Rectal smooth muscle tissue (tissue), 1 donor: ENCODE measurements around the gene SYT9.

Source experiments
- H3K27ac ChIP-seq: one replicate; pipeline ENCODE4 v1.7.0; 2013; ENCODE audit warnings: low read depth, low read length, inconsistent platforms
- H3K27me3 ChIP-seq: one replicate; pipeline ENCODE4 v1.7.0; 2013; ENCODE audit warnings: low read length; ENCODE audit not compliant: control insufficient read depth, insufficient read depth
- H3K36me3 ChIP-seq: one replicate; pipeline ENCODE4 v1.7.0; 2013; ENCODE audit warnings: low read length; ENCODE audit not compliant: control insufficient read depth, insufficient read depth
- H3K4me1 ChIP-seq: one replicate; pipeline ENCODE4 v1.7.0; 2013; ENCODE audit warnings: low read length; ENCODE audit not compliant: control insufficient read depth, insufficient read depth
- H3K4me3 ChIP-seq: one replicate; pipeline ENCODE4 v1.7.0; 2013; ENCODE audit warnings: low read length
- H3K9ac ChIP-seq: one replicate; pipeline ENCODE4 v1.7.0; 2013; ENCODE audit warnings: low read length

SYT9 gene, protein sequence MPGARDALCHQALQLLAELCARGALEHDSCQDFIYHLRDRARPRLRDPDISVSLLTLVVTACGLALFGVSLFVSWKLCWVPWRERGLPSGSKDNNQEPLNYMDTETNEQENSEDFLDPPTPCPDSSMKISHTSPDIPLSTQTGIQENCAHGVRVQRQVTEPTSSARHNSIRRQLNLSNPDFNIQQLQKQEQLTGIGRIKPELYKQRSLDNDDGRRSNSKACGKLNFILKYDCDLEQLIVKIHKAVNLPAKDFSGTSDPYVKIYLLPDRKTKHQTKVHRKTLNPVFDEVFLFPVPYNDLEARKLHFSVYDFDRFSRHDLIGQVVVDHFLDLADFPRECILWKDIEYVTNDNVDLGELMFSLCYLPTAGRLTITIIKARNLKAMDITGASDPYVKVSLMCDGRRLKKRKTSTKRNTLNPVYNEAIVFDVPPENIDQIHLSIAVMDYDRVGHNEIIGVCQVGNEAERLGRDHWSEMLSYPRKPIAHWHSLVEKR

DNA sequence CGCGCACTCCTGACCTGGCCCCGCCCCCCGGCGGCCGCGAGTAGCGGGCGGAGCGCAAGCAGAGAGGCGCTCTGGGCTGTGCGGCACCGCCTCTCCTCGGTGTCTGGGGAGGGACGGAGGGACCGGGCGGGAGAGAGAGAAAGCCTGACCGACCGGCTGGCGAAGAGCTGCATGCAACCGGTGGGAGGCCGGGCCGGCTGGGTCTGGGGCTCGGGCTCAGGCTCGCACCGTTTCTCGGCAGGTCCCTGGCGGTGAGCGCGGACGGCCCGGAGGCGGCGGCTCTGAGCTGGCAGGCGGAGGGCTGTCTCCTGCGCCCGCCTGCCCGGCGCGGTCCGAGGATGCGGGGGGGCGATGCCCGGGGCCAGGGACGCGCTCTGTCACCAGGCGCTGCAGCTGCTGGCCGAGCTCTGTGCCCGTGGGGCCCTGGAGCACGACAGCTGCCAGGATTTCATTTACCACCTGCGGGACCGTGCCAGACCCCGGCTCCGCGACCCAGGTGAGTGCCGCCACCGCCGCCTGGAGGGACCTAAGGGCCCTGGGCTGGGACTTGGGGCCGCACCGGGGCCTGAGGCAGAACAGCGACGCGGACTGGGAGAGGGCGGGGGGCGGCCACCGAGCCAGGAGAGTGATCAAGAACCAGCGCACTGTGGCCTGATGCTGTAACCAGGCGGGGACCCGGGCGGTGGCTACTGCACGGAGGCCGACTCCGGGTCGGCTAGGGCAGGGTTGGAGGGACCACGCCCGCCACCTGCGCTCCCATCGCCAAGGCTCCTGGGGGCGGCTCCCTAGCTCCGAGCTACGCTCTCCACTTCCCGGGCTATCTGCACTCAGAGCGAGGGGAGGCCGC lies at the start of gene SYT9:
SYT9 (plus strand) TSS at position 69 of the 847 bp plus-strand sequence; CDS start at position 352, 283 bp downstream.
- Histone ChIP-seq H3K27me3 (peaks cover 9% of the 10 kb centered on the region), H3K27ac (no peak within 1 kb of the TSS)

DNA sequence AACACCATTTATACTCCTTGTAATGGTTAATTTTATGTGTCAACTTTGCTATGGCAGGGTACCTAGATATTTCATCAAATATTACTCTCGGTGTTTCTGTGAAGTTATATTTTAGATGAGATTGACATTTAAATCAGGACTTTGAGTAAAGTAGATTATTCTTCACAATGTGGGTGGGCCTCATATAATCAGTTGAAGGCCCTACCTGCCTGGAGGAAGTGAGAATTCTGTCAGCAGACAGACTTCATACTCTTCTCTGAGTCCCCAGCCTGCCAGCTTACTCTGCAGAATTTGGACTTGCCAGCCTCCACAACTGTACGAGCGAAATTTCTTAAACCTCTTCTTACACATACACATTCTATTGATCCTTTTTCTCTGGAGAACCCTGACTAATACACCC lies 49.3 kb upstream of the SYT9 start:
- no peaks in the 10 kb centered on the region for H3K27me3 ChIP-seq
- no peak overlapping the region for H3K4me3 ChIP-seq
- H3K9ac ChIP-seq, result no peak overlapping the region
- no peaks in the 10 kb centered on the region for H3K4me1 ChIP-seq
- H3K36me3 ChIP-seq, result no peaks in the 10 kb centered on the region
- no peak overlapping the region for H3K27ac ChIP-seq

More for the DNA sequence above, at the start of gene SYT9:
- H3K9ac ChIP-seq, result no peak within 1 kb of the TSS
- H3K4me3 ChIP-seq, result peak within 1 kb of the TSS; percentile 61
- no peaks in the 10 kb centered on the region for H3K4me1 ChIP-seq
- H3K36me3 ChIP-seq, result no peaks in the 10 kb centered on the region

DNA sequence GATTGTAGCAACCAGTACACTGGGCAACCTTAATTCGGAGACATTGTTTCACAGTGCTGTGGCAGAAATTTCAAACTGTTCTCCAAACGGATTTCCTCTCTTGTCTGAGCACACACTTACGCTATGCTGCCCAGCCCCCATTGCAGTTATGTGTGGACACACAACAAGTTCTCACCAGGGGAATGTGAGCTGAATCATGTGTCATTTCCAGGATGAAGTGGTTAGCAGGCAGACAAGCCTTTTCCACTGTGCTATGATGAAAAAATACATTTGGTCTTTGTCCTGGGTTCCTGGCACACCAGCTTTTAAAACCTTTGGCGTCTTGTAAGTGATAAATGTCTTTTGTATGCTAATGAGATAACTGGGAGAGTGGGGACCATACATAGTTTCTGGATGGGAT lies 46.9 kb upstream of the SYT9 start:
- no peaks in the 10 kb centered on the region for H3K27me3 ChIP-seq
- H3K27ac ChIP-seq, result no peak overlapping the region
- H3K36me3 ChIP-seq, result no peaks in the 10 kb centered on the region
- no peak overlapping the region for H3K4me3 ChIP-seq
- no peaks in the 10 kb centered on the region for H3K4me1 ChIP-seq
- no peak overlapping the region for H3K9ac ChIP-seq

DNA sequence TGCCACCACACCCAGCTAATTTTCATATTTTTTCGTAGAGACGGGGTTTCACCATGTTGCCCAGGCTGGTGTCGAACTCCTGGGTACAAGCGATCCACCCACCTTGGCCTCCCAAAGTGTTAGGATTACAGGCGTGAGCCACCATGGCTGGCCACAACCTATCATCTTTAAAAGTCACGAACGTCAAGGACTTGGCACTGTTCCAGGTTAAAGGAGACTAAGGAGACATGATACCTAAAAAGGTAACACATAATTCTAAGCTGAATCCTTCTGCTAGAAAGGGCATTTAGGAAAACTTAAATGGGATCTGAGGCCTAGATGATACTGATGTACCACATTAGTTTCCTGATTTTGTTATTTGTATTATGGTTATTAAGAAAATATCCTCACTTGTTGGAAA lies 43.3 kb upstream of the SYT9 start:
- H3K27ac ChIP-seq, result no peak overlapping the region
- H3K4me1 ChIP-seq, result no peaks in the 10 kb centered on the region
- H3K27me3 ChIP-seq, result no peaks in the 10 kb centered on the region
- no peaks in the 10 kb centered on the region for H3K36me3 ChIP-seq
- H3K9ac ChIP-seq, result no peak overlapping the region
- H3K4me3 ChIP-seq, result no peak overlapping the region

DNA sequence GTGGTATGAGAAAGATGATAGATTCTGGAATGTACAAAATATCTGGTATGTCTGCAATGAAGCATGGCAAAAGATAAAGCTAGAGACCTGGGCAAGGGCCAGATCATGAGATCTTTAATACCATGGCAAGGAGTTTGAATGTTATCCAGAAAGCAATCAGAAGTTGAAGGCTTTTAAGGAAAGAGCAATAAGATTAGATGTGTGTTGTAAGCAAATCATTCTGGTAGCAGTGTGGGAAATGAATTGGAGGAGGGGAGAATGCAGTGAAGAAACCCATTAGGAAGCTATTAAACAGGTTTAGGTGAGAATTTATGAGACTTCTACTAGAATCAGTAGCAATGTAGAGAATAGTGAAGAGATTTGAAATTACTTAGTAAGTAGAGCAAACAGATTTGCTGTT lies 32.2 kb upstream of the SYT9 start:
- Histone ChIP-seq H3K27me3 (no peaks in the 10 kb centered on the region), H3K4me3 (no peak overlapping the region), H3K4me1 (no peaks in the 10 kb centered on the region), H3K27ac (no peak overlapping the region), H3K36me3 (no peaks in the 10 kb centered on the region), H3K9ac (no peak overlapping the region)

DNA sequence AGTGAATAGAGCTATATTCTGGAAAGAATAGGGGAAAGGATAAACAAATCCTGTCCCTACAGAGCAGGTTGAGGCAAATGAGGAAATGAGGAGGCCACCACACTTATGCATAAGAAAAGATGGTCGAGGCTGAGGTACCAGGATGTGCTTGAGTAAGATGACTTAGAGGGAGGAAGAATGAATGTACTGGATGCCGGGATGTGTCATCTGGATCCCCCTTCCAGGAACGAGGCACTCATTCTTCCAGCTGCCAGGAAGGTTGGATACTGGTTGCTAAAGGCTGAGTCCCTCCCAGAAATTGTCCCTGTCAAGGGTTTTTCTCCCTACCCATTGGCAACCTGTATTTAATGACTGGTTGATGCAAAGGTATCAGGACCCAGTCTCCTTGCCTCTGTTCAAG lies 31.1 kb upstream of the SYT9 start:
- Histone ChIP-seq H3K36me3 (no peaks in the 10 kb centered on the region), H3K27ac (no peak overlapping the region), H3K4me1 (no peaks in the 10 kb centered on the region), H3K9ac (no peak overlapping the region), H3K27me3 (no peaks in the 10 kb centered on the region), H3K4me3 (no peak overlapping the region)

DNA sequence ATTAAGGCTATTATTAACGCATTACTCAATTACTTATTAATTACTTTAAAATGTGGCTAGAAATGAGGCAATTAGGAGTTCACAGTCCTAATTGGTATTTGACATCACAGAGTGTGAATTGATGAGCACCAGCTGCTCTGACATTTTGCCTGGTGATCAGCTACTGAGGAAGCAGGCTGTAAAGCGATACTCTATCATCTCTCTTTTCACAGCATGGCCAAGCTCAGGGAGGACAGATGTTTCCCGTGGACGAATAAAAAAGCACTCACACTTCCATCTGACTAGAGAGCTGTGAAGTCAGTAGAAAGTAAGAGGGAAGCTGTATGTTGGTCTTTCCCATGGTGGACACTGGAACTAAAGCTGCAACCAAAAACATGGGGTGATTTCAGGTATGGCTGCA lies 29.1 kb upstream of the SYT9 start:
- Histone ChIP-seq H3K27me3 (no peaks in the 10 kb centered on the region), H3K36me3 (no peaks in the 10 kb centered on the region), H3K9ac (no peak overlapping the region), H3K27ac (no peak overlapping the region), H3K4me3 (no peak overlapping the region), H3K4me1 (no peaks in the 10 kb centered on the region)

DNA sequence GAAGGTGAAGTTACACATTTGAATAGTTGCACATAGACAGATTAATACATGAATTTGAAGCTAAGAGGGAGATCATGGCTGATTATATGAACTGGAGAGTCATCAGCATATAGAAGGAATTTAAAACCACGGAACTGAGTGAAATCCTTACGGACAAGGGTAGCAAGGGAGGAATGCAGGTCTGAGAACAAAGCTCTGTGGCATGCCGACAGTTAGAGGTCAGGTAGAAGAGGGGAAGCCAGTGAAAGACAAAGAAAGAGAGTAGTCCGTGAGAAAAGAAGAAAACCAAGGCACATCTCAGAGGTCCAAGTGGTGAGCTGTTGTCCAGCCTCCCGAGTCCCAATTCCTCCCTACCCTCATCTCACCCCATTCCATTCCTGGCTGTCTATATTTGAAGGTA lies 11.8 kb upstream of the SYT9 start:
- no peaks in the 10 kb centered on the region for H3K36me3 ChIP-seq
- no peak overlapping the region for H3K27ac ChIP-seq
- H3K4me1 ChIP-seq, result no peaks in the 10 kb centered on the region
- H3K27me3 ChIP-seq, result no peaks in the 10 kb centered on the region
- no peak overlapping the region for H3K4me3 ChIP-seq
- H3K9ac ChIP-seq, result no peak overlapping the region

DNA sequence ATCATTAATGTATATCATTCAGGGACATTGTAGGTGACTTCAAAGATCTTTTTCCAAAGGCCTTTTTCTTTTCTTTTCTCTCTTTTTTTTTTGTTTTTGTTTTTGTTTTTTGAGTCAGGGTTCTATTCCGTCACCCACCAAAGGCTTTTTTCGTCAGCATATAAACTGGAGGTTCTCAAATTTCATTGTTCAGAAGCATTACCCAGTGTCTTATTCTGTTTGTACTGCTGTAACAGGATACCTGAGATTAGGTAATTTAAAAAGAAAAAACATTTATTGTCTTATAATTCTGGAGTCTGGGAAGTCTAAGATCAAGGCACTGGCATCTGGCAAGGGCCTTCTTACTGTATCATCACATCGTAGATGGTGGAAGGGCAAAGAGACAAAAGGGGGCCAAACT lies 6.4 kb upstream of the SYT9 start:
- H3K4me3 ChIP-seq, result no peak overlapping the region
- no peaks in the 10 kb centered on the region for H3K4me1 ChIP-seq
- H3K27ac ChIP-seq, result no peak overlapping the region
- no peaks in the 10 kb centered on the region for H3K27me3 ChIP-seq
- no peaks in the 10 kb centered on the region for H3K36me3 ChIP-seq
- no peak overlapping the region for H3K9ac ChIP-seq

DNA sequence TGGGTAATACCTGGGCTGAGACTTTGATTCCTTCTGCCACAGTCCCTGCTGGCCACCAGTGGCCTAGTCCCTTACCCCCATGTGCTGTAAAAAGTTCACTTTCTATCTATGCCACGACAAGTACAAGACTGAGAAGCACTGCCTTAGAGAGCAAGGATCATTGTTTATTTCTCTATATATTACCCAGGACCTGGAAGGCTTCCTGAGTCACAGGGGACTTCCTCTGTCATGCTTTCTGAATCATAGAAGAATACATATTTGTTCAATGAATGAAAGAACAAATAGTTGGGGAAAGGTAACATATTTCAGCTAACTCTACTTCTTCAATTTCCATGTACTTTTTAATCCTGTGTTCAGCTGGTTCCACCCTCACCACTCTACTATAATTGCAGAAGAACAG lies 5.5 kb upstream of the SYT9 start:
- H3K27me3 ChIP-seq, result peaks cover under 1% of the 10 kb centered on the region
- no peak overlapping the region for H3K9ac ChIP-seq
- H3K4me1 ChIP-seq, result no peaks in the 10 kb centered on the region
- no peak overlapping the region for H3K27ac ChIP-seq
- H3K4me3 ChIP-seq, result no peak overlapping the region
- H3K36me3 ChIP-seq, result no peaks in the 10 kb centered on the region

DNA sequence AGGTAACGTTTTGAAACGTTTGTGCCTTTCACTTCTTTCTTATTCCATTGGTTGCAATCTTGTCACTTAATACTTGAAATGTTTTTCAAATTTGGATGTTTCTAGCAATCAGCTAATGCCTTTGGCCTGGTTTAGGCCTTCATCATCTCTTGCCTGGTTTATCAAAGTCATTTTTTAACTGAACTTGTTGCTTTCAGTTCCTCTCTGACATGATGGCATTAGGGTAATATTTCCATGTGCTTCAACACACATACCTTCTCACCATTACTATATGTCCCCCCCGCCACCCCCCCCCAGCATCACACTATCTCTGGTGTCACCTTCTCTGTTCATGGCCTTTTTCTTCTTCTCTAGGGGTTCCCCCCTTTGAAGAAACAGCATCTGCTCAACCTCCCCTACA lies 1.5 kb upstream of the SYT9 start:
- Histone ChIP-seq H3K4me3 (no peak overlapping the region), H3K36me3 (no peaks in the 10 kb centered on the region), H3K9ac (no peak overlapping the region), H3K27me3 (peaks cover 9% of the 10 kb centered on the region), H3K4me1 (no peaks in the 10 kb centered on the region), H3K27ac (no peak overlapping the region)

DNA sequence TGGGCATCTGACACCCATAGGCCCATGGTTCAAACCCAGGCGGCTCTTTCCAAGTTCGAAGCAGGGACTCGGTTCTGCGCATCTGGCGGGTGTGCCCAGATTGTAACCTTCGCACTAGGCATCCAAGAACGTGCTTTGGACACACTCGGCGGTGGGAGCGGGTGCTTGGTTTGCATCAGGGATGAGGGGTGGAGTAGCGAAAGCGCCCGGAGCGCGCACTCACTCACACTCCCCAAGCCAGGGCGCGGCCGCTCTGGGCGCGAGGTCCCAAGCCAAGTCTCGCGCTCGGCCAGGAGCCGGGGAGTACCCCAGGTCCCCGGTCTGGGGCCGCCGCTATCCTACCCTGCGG lies 243 bp upstream of the SYT9 start:
- Histone ChIP-seq H3K36me3 (no peaks in the 10 kb centered on the region), H3K27ac (no peak overlapping the region), H3K9ac (no peak overlapping the region), H3K4me1 (no peaks in the 10 kb centered on the region), H3K4me3 (peak overlapping the region; percentile 61), H3K27me3 (peaks cover 9% of the 10 kb centered on the region)
